ENCODE data around the gene HERC3.

Gene HERC3

DNA sequence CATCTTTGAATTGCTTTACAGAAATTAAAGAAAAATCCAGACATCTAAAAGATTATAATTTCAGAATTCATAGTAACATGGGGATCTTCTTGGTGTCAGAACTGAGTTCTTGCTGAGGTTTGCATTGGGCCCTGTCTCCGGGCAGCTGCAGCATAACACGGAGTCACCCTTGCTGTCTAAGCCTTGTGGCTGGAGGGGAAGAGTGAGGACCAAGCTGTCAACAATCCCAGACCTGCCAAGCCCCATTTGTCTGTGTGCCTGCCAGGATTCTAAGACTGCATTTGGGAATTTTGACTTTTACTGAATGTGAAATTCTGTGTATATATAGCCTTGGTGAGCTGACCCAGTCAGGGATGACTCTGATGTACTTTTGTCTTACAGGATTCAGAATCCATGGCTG lies 130.5 kb downstream of the HERC3 start (continued):
- no peak for TF ChIP-seq ZNF565 (CRISPR knock-in tag; conservative IDR thresholded peaks at IDR 0.05; ENCODE audit: low read depth)
- no peak for TF ChIP-seq ZC3H10 (CRISPR knock-in tag; IDR thresholded peaks at IDR 0.05)
- TF ChIP-seq, protein P1, sequence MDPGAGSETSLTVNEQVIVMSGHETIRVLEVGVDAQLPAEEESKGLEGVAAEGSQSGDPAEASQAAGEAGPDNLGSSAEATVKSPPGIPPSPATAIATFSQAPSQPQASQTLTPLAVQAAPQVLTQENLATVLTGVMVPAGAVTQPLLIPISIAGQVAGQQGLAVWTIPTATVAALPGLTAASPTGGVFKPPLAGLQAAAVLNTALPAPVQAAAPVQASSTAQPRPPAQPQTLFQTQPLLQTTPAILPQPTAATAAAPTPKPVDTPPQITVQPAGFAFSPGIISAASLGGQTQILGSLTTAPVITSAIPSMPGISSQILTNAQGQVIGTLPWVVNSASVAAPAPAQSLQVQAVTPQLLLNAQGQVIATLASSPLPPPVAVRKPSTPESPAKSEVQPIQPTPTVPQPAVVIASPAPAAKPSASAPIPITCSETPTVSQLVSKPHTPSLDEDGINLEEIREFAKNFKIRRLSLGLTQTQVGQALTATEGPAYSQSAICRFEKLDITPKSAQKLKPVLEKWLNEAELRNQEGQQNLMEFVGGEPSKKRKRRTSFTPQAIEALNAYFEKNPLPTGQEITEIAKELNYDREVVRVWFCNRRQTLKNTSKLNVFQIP (CRISPR knock-in tag; IDR thresholded peaks at IDR 0.05; ENCODE audit: borderline replicate concordance, low read depth) = no peak
- TF ChIP-seq, protein P2, sequence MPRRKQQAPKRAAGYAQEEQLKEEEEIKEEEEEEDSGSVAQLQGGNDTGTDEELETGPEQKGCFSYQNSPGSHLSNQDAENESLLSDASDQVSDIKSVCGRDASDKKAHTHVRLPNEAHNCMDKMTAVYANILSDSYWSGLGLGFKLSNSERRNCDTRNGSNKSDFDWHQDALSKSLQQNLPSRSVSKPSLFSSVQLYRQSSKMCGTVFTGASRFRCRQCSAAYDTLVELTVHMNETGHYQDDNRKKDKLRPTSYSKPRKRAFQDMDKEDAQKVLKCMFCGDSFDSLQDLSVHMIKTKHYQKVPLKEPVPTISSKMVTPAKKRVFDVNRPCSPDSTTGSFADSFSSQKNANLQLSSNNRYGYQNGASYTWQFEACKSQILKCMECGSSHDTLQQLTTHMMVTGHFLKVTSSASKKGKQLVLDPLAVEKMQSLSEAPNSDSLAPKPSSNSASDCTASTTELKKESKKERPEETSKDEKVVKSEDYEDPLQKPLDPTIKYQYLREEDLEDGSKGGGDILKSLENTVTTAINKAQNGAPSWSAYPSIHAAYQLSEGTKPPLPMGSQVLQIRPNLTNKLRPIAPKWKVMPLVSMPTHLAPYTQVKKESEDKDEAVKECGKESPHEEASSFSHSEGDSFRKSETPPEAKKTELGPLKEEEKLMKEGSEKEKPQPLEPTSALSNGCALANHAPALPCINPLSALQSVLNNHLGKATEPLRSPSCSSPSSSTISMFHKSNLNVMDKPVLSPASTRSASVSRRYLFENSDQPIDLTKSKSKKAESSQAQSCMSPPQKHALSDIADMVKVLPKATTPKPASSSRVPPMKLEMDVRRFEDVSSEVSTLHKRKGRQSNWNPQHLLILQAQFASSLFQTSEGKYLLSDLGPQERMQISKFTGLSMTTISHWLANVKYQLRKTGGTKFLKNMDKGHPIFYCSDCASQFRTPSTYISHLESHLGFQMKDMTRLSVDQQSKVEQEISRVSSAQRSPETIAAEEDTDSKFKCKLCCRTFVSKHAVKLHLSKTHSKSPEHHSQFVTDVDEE (CRISPR knock-in tag; IDR thresholded peaks at IDR 0.05) = no peak
- TF ChIP-seq OSR1 (CRISPR knock-in tag; IDR thresholded peaks at IDR 0.05) = no peak
- TF ChIP-seq ZNF70 (CRISPR knock-in tag; IDR thresholded peaks at IDR 0.05) = no peak
- TF ChIP-seq TOX (CRISPR knock-in tag; IDR thresholded peaks at IDR 0.05; ENCODE audit: borderline replicate concordance) = no peak
- no peak for TF ChIP-seq ISL1 (CRISPR knock-in tag; IDR thresholded peaks at IDR 0.05)
- TF ChIP-seq ESRRG (CRISPR knock-in tag; IDR thresholded peaks at IDR 0.05) = no peak

DNA sequence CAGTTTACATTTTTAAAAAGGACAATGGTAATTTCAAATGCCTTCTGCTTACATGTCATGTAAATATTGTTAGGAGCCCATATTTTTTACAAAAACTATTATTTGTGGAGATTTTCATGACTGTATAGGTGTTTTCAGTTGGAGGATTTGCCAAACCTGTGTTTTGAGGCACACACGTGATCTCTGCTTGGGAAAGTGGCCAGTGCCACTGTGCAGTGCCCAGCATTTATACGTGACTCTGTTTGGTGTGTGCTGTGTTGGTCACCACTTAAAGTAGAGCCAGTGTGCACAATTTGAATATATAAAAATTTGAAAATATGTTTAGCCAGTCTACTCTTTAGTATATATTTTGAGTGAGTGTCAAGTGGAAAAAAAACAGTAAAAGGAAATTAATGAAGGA lies 132.1 kb downstream of the HERC3 start:
- no peak for ATAC-seq
- TF ChIP-seq, protein P3, sequence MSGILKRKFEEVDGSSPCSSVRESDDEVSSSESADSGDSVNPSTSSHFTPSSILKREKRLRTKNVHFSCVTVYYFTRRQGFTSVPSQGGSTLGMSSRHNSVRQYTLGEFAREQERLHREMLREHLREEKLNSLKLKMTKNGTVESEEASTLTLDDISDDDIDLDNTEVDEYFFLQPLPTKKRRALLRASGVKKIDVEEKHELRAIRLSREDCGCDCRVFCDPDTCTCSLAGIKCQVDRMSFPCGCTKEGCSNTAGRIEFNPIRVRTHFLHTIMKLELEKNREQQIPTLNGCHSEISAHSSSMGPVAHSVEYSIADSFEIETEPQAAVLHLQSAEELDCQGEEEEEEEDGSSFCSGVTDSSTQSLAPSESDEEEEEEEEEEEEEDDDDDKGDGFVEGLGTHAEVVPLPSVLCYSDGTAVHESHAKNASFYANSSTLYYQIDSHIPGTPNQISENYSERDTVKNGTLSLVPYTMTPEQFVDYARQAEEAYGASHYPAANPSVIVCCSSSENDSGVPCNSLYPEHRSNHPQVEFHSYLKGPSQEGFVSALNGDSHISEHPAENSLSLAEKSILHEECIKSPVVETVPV (CRISPR knock-in tag; IDR thresholded peaks at IDR 0.05) = no peak
- TF ChIP-seq ZC3H10 (CRISPR knock-in tag; IDR thresholded peaks at IDR 0.05) (no peak), ARNTL (CRISPR knock-in tag; IDR thresholded peaks at IDR 0.05; ENCODE audit: borderline replicate concordance, low read depth) (no peak), ISL1 (CRISPR knock-in tag; IDR thresholded peaks at IDR 0.05) (no peak), ESRRG (CRISPR knock-in tag; IDR thresholded peaks at IDR 0.05) (no peak), PPARA (CRISPR knock-in tag; IDR thresholded peaks at IDR 0.05; ENCODE audit: borderline replicate concordance) (no peak)
- TF ChIP-seq, protein P4, sequence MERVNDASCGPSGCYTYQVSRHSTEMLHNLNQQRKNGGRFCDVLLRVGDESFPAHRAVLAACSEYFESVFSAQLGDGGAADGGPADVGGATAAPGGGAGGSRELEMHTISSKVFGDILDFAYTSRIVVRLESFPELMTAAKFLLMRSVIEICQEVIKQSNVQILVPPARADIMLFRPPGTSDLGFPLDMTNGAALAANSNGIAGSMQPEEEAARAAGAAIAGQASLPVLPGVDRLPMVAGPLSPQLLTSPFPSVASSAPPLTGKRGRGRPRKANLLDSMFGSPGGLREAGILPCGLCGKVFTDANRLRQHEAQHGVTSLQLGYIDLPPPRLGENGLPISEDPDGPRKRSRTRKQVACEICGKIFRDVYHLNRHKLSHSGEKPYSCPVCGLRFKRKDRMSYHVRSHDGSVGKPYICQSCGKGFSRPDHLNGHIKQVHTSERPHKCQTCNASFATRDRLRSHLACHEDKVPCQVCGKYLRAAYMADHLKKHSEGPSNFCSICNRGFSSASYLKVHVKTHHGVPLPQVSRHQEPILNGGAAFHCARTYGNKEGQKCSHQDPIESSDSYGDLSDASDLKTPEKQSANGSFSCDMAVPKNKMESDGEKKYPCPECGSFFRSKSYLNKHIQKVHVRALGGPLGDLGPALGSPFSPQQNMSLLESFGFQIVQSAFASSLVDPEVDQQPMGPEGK (CRISPR knock-in tag; IDR thresholded peaks at IDR 0.05; ENCODE audit: borderline replicate concordance) = no peak
- TF ChIP-seq, protein P1 (CRISPR knock-in tag; IDR thresholded peaks at IDR 0.05; ENCODE audit: borderline replicate concordance, low read depth) = no peak
- TF ChIP-seq, protein P5, sequence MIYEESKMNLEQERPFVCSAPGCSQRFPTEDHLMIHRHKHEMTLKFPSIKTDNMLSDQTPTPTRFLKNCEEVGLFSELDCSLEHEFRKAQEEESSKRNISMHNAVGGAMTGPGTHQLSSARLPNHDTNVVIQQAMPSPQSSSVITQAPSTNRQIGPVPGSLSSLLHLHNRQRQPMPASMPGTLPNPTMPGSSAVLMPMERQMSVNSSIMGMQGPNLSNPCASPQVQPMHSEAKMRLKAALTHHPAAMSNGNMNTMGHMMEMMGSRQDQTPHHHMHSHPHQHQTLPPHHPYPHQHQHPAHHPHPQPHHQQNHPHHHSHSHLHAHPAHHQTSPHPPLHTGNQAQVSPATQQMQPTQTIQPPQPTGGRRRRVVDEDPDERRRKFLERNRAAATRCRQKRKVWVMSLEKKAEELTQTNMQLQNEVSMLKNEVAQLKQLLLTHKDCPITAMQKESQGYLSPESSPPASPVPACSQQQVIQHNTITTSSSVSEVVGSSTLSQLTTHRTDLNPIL (CRISPR knock-in tag; IDR thresholded peaks at IDR 0.05; ENCODE audit: low read depth) = no peak

DNA sequence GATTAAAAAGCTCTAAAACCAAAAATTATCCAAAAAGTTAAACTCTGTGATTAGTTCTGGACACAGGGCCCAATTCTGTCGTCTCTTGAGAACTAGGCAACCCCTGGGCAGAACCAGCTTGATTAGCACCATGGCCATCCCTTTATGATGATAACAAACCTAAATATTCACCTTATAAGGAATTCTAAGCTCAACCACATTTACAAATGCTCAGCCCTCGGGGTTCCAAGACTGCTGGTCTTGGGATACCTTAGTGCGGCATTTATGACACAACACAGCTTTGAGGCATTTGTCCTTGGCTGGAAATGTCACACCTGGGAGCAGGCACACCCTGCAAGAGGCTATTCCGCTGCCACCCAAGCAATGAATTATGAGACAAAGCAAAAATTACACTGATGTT lies 132.9 kb downstream of the HERC3 start:
- no peak for ATAC-seq
- TF ChIP-seq CSDC2 (CRISPR knock-in tag; IDR thresholded peaks at IDR 0.05) = no peak
- no peak for TF ChIP-seq ZNF70 (CRISPR knock-in tag; IDR thresholded peaks at IDR 0.05)
- no peak for TF ChIP-seq SNAI2 (CRISPR knock-in tag; IDR thresholded peaks at IDR 0.05)
- TF ChIP-seq, protein P4 (CRISPR knock-in tag; IDR thresholded peaks at IDR 0.05; ENCODE audit: borderline replicate concordance) = no peak
- no peak for TF ChIP-seq ZFP3 (CRISPR knock-in tag; IDR thresholded peaks at IDR 0.05)
- TF ChIP-seq, protein P3 (CRISPR knock-in tag; IDR thresholded peaks at IDR 0.05) = no peak
- no peak for TF ChIP-seq OSR1 (CRISPR knock-in tag; IDR thresholded peaks at IDR 0.05)
- TF ChIP-seq ESRRG (CRISPR knock-in tag; IDR thresholded peaks at IDR 0.05) = no peak
- TF ChIP-seq BACH2 (CRISPR knock-in tag; IDR thresholded peaks at IDR 0.05; ENCODE audit: borderline replicate concordance) = no peak
- TF ChIP-seq, protein P1 (CRISPR knock-in tag; IDR thresholded peaks at IDR 0.05; ENCODE audit: borderline replicate concordance, low read depth) = no peak
- TF ChIP-seq ARNTL (CRISPR knock-in tag; IDR thresholded peaks at IDR 0.05; ENCODE audit: borderline replicate concordance, low read depth) = no peak
- no peak for TF ChIP-seq ISL1 (CRISPR knock-in tag; IDR thresholded peaks at IDR 0.05)
- TF ChIP-seq PPARA (CRISPR knock-in tag; IDR thresholded peaks at IDR 0.05; ENCODE audit: borderline replicate concordance) = no peak
- no peak for TF ChIP-seq RARB (CRISPR knock-in tag; IDR thresholded peaks at IDR 0.05)
- TF ChIP-seq ZNF565 (CRISPR knock-in tag; conservative IDR thresholded peaks at IDR 0.05; ENCODE audit: low read depth) = no peak
- no peak for TF ChIP-seq TOX (CRISPR knock-in tag; IDR thresholded peaks at IDR 0.05; ENCODE audit: borderline replicate concordance)

Data from SK-N-SH treated with all-trans-retinoic acid at 6 μM for 48 hours (cell line).